HCT116 (cell line): ENCODE results near the gene CMTM6. TPM values are rescaled to one million over a fixed set of nuclear protein-coding genes. Genes with fewer than 3 reads are reported as not detected.

ENCODE experiments used
- ATAC-seq: fragments of 200-7000 bp; cut with Tn5 transposase; 2 replicates; pipeline ENCODE4 v1.9.1; 2020; ENCODE audit warnings: mild to moderate bottlenecking, moderate library complexity
- BruUV-seq: library from RNA; stranded (reverse); fragments of 400-500 nt; replicated peaks from 2 replicates; lab custom pipeline; 2021; lab: Mats Ljungman, UMichigan
- CTCF ChIA-PET: fragments of 300-600 bp; sonication (Branson Sonifier 250); formaldehyde crosslinking; loops from one replicate; lab custom pipeline; 2021; ENCODE audit warnings: antibody characterized with exemption; lab: Charles Lee
- POLR2A ChIA-PET: fragments of 300-600, 350-600 bp; sonication (Branson Sonifier 250); formaldehyde crosslinking; loops from one replicate; lab custom pipeline; 2021; ENCODE audit warnings: antibody characterized with exemption; lab: Charles Lee
- RAD21 ChIA-PET, 2 experiments: fragments of 300-600 bp; sonication (Branson Sonifier 250); formaldehyde crosslinking; loops; one replicate each; lab custom pipeline; 2023; ENCODE audit warnings: low total read pairs in 2 of 2; ENCODE audit not compliant: uncharacterized antibody in 2 of 2, unreplicated experiment in 2 of 2, low non-redundant PET in 1 of 2; lab: Charles Lee
- DNase-seq: peaks from one replicate; pipeline ENCODE4 v3.0.0-alpha.2; 2010; ENCODE audit warnings: low read depth, low spot score
- H2AFZ ChIP-seq: fragments of 200-600 bp; shearing (Covaris generic), sonication (generic); 2 replicates; pipeline ENCODE4 v1.6.1; 2017; ENCODE audit warnings: low read depth, mixed run types, mixed read lengths, antibody characterized with exemption, low read length; ENCODE audit not compliant: poor library complexity, severe bottlenecking
- H3K27ac ChIP-seq: 2 replicates; pipeline ENCODE4 v1.5.1; 2012; ENCODE audit warnings: low read depth, low read length
- H3K27me3 ChIP-seq: fragments of 200-600 bp; sonication (generic); 2 replicates; pipeline ENCODE4 v1.6.1; 2016; ENCODE audit warnings: mixed run types, low read length, mixed read lengths; ENCODE audit not compliant: insufficient read depth
- H3K36me3 ChIP-seq, 2 experiments: fragments of 200-500 bp in 1 of 2; fragments of 200-600 bp in 1 of 2; sonication (Bioruptor generic) in 1 of 2; sonication (generic) in 1 of 2; 2 replicates each; pipeline versions ENCODE4 v1.5.1 to v1.6.1; 2014 to 2016; ENCODE audit warnings: low read length in 2 of 2, inconsistent platforms in 1 of 2, mixed read lengths in 1 of 2, mixed run types in 1 of 2; ENCODE audit not compliant: insufficient read depth in 2 of 2, control insufficient read depth in 1 of 2
- H3K4me1 ChIP-seq, 2 experiments: fragments of 200-600 bp in 1 of 2; sonication (generic) in 1 of 2; 2 replicates each; pipeline versions ENCODE4 v1.5.1 to v1.6.1; 2012 to 2017; ENCODE audit warnings: low read length in 2 of 2, inconsistent platforms in 1 of 2, mild to moderate bottlenecking in 1 of 2, mixed read lengths in 1 of 2, mixed run types in 1 of 2, moderate library complexity in 1 of 2; ENCODE audit not compliant: insufficient read depth in 2 of 2, control insufficient read depth in 1 of 2
- H3K4me2 ChIP-seq: fragments of 200-600 bp; sonication (generic); 2 replicates; pipeline ENCODE4 v1.6.1; 2017; ENCODE audit warnings: mixed run types, low read length, mixed read lengths
- H3K4me3 ChIP-seq, 2 experiments: fragments of 200-600 bp in 1 of 2; sonication (generic) in 1 of 2; replicated peaks in 1 of 2; 2 replicates each; pipeline ENCODE4 v1.5.1; 2011 to 2016; ENCODE audit warnings: low read length in 2 of 2, control low read depth in 1 of 2, low read depth in 1 of 2, mild to moderate bottlenecking in 1 of 2, mixed read lengths in 1 of 2, mixed run types in 1 of 2
- H3K79me2 ChIP-seq: fragments of 200-600 bp; sonication (generic); 2 replicates; pipeline ENCODE4 v1.6.1; 2017; ENCODE audit warnings: mild to moderate bottlenecking, mixed run types, low read length, moderate library complexity, mixed read lengths; ENCODE audit not compliant: insufficient read depth
- H3K9ac ChIP-seq: fragments of 200-600 bp; sonication (generic); 2 replicates; pipeline ENCODE4 v1.6.1; 2016; ENCODE audit warnings: low read length, mixed read lengths
- H3K9me2 ChIP-seq: fragments of 200-600 bp; sonication (generic), shearing (Covaris generic); 2 replicates; pipeline ENCODE4 v1.6.1; 2017; ENCODE audit warnings: mixed run types, mild to moderate bottlenecking, moderate library complexity; ENCODE audit not compliant: insufficient read depth
- H3K9me3 ChIP-seq, 2 experiments: fragments of 200-500 bp in 1 of 2; fragments of 200-600 bp in 1 of 2; sonication (Bioruptor generic) in 1 of 2; sonication (generic) in 1 of 2; 2 replicates each; pipeline ENCODE4 v1.6.1; 2014 to 2017; ENCODE audit warnings: low read length in 2 of 2, mixed read lengths in 2 of 2, inconsistent platforms in 1 of 2, low read depth in 1 of 2, mild to moderate bottlenecking in 1 of 2, mixed run types in 1 of 2, moderate library complexity in 1 of 2; ENCODE audit not compliant: control insufficient read depth in 1 of 2, insufficient read depth in 1 of 2
- H4K20me1 ChIP-seq: fragments of 200-600 bp; sonication (generic), shearing (Covaris generic); 2 replicates; pipeline ENCODE4 v1.6.1; 2017; ENCODE audit warnings: mixed run types, mild to moderate bottlenecking, moderate library complexity; ENCODE audit not compliant: insufficient read depth
- CBX3 ChIP-seq: IDR thresholded peaks from 2 replicates; pipeline ENCODE4 v1.6.1; 2012; ENCODE audit warnings: low read depth
- EGR1 ChIP-seq: IDR thresholded peaks from 2 replicates; pipeline ENCODE4 v1.6.1; 2012; ENCODE audit warnings: low read depth
- ELF1 ChIP-seq: IDR thresholded peaks from 2 replicates; pipeline ENCODE4 v1.6.1; 2012; ENCODE audit warnings: low read depth, borderline replicate concordance
- EZH2 ChIP-seq: fragments of 200-600 bp; sonication (generic); IDR thresholded peaks from 2 replicates; pipeline ENCODE4 v1.6.1; 2017; ENCODE audit warnings: antibody characterized with exemption, mixed run types
- EZH2phosphoT487 ChIP-seq: fragments of 200-600 bp; IDR thresholded peaks from 2 replicates; pipeline ENCODE4 v1.6.1; 2018; ENCODE audit warnings: antibody characterized with exemption, borderline replicate concordance
- FOSL1 ChIP-seq: IDR thresholded peaks from 2 replicates; pipeline ENCODE4 v1.6.1; 2012; ENCODE audit warnings: low read depth
- JUND ChIP-seq: IDR thresholded peaks from 2 replicates; pipeline ENCODE4 v1.6.1; 2012
- SIN3A ChIP-seq: IDR thresholded peaks from 2 replicates; pipeline ENCODE4 v1.6.1; 2012; ENCODE audit warnings: low read depth
- SRF ChIP-seq: IDR thresholded peaks from 2 replicates; pipeline ENCODE4 v1.6.1; 2012; ENCODE audit warnings: low read depth
- ZNF274 ChIP-seq: fragments of 200-500 bp; sonication (Bioruptor generic); IDR thresholded peaks from 2 replicates; pipeline ENCODE4 v1.6.1; 2014; ENCODE audit warnings: mild to moderate bottlenecking, low read depth, low read length, inconsistent platforms
- intact Hi-C: fragments of 100-400 bp; cut with micrococcal nuclease; formaldehyde crosslinking; loops from 2 replicates; pipeline ENCODE4 v1.10.0; 2022
- total RNA-seq: library from RNA; stranded (reverse); gene quantifications from one replicate; pipeline ENCODE4 v1.2.1, GENCODE V29; 2021; ENCODE audit not compliant: unreplicated experiment
- TF ChIP-seq, protein P1 (sequence below): IDR thresholded peaks from 2 replicates; pipeline ENCODE4 v1.6.1; 2012; ENCODE audit warnings: low read depth
- TF ChIP-seq, protein P2 (sequence below), 3 experiments: fragments of 200-600 bp in 1 of 3; sonication (generic) in 1 of 3; IDR thresholded peaks in 2 of 3; conservative IDR thresholded peaks in 1 of 3; 2 replicates each; pipeline ENCODE4 v1.5.1; 2012 to 2017; ENCODE audit warnings: low read depth in 2 of 3, low read length in 2 of 3, antibody characterized with exemption in 1 of 3, borderline replicate concordance in 1 of 3, control low read depth in 1 of 3, mild to moderate bottlenecking in 1 of 3, mixed read lengths in 1 of 3, mixed run types in 1 of 3, moderate library complexity in 1 of 3; ENCODE audit not compliant: insufficient read depth in 1 of 3
- TF ChIP-seq, protein P3 (sequence below): IDR thresholded peaks from 2 replicates; pipeline ENCODE4 v1.6.1; 2012
- TF ChIP-seq, protein P4 (sequence below): IDR thresholded peaks from 2 replicates; pipeline ENCODE4 v1.6.1; 2011; ENCODE audit warnings: mild to moderate bottlenecking, low read length, moderate library complexity; ENCODE audit not compliant: insufficient replicate concordance; ENCODE audit errors: extremely low read depth

CMTM6 gene
- total RNA-seq, 1 experiment from 2014 or later = 41.1 TPM

DNA sequence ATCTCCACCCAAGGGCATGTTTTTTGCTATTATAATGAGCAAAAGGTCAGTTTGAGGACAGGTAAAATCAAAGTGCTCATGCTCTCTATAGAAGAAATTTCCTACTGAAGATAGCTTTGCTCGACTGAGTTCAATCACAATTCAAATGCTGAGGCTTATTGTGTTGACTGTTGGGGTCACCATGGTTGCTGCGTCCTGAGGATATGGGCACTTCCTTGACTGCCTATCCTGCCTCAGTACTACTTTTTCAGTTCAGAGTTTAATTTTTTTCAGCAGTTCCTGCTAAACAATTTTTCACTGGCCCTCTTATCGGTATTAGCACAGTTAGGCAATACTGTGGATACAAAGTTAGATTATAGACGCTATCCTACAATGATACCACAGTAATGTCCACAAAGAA lies 3.8 kb upstream of the CMTM6 start (continued):
- TF ChIP-seq, protein P1, sequence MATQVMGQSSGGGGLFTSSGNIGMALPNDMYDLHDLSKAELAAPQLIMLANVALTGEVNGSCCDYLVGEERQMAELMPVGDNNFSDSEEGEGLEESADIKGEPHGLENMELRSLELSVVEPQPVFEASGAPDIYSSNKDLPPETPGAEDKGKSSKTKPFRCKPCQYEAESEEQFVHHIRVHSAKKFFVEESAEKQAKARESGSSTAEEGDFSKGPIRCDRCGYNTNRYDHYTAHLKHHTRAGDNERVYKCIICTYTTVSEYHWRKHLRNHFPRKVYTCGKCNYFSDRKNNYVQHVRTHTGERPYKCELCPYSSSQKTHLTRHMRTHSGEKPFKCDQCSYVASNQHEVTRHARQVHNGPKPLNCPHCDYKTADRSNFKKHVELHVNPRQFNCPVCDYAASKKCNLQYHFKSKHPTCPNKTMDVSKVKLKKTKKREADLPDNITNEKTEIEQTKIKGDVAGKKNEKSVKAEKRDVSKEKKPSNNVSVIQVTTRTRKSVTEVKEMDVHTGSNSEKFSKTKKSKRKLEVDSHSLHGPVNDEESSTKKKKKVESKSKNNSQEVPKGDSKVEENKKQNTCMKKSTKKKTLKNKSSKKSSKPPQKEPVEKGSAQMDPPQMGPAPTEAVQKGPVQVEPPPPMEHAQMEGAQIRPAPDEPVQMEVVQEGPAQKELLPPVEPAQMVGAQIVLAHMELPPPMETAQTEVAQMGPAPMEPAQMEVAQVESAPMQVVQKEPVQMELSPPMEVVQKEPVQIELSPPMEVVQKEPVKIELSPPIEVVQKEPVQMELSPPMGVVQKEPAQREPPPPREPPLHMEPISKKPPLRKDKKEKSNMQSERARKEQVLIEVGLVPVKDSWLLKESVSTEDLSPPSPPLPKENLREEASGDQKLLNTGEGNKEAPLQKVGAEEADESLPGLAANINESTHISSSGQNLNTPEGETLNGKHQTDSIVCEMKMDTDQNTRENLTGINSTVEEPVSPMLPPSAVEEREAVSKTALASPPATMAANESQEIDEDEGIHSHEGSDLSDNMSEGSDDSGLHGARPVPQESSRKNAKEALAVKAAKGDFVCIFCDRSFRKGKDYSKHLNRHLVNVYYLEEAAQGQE = no peak
- TF ChIP-seq, protein P2, sequence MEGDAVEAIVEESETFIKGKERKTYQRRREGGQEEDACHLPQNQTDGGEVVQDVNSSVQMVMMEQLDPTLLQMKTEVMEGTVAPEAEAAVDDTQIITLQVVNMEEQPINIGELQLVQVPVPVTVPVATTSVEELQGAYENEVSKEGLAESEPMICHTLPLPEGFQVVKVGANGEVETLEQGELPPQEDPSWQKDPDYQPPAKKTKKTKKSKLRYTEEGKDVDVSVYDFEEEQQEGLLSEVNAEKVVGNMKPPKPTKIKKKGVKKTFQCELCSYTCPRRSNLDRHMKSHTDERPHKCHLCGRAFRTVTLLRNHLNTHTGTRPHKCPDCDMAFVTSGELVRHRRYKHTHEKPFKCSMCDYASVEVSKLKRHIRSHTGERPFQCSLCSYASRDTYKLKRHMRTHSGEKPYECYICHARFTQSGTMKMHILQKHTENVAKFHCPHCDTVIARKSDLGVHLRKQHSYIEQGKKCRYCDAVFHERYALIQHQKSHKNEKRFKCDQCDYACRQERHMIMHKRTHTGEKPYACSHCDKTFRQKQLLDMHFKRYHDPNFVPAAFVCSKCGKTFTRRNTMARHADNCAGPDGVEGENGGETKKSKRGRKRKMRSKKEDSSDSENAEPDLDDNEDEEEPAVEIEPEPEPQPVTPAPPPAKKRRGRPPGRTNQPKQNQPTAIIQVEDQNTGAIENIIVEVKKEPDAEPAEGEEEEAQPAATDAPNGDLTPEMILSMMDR (IDR thresholded peaks at IDR 0.05 in 2 of 3, conservative IDR thresholded peaks at IDR 0.05 in 1 of 3; ENCODE audit: borderline replicate concordance in 1 of 3, insufficient read depth in 1 of 3, low read depth in 2 of 3, low read length in 2 of 3) = no peak
- TF ChIP-seq ZNF274 (no peak), FOSL1 (no peak), SIN3A (no peak), SRF (no peak), EZH2phosphoT487 (no peak), CBX3 (no peak)

DNA sequence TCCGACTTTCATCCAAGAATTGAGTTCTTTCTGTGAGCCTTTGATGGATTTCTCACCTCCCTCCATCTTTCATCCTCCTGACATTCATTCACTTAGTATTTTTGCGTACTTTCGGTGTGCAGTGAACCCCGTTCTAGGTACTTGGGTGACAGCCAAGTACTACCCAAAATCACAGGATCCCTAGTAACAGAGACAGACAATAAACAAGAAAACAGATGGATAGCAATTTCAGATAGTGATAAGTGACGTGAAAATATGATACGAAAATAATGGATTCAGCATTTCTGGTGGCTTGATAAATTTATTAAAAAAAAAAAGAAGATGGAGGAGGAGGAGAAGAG lies 264 bp upstream of the CMTM6 start:
- Histone ChIP-seq H4K20me1 (peaks cover 3% of the 10 kb centered on the region; the same call in 1 of the 2 replicates), H3K4me1 (peaks cover 4 to 14% of the 10 kb centered on the region in 2 experiments; a peak in 3 of 4 replicates), H3K27ac (no peak overlapping the region), H3K9me3 (no peaks in the 10 kb centered on the region), H3K4me3 (peak overlapping the region; percentile 89 to 90), H3K79me2 (peaks cover 26% of the 10 kb centered on the region), H3K9me2 (no peaks in the 10 kb centered on the region), H3K36me3 (no peaks in the 10 kb centered on the region), H3K9ac (peak overlapping the region; percentile 78; the same call in 1 of the 2 replicates), H3K4me2 (peak overlapping the region; percentile 91), H2AFZ (peak overlapping the region; percentile 99), H3K27me3 (no peaks in the 10 kb centered on the region)
- intact Hi-C loops = no loop called here
- POLR2A ChIA-PET = no interaction called here
- no TSS peak for BruUV-seq
- DNase-seq (no peak), ATAC-seq (no peak)
- CTCF ChIA-PET = interaction anchor here (0.7 kb wide), 1 partner anchor 33 kb away, joined by 4 read pairs; no protein-coding TSS in a partner anchor
- RAD21 ChIA-PET = no interaction called here
- TF ChIP-seq, protein P3, sequence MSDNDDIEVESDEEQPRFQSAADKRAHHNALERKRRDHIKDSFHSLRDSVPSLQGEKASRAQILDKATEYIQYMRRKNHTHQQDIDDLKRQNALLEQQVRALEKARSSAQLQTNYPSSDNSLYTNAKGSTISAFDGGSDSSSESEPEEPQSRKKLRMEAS = no peak
- no peak for TF ChIP-seq EZH2
- TF ChIP-seq EGR1 = no peak
- TF ChIP-seq, protein P4, sequence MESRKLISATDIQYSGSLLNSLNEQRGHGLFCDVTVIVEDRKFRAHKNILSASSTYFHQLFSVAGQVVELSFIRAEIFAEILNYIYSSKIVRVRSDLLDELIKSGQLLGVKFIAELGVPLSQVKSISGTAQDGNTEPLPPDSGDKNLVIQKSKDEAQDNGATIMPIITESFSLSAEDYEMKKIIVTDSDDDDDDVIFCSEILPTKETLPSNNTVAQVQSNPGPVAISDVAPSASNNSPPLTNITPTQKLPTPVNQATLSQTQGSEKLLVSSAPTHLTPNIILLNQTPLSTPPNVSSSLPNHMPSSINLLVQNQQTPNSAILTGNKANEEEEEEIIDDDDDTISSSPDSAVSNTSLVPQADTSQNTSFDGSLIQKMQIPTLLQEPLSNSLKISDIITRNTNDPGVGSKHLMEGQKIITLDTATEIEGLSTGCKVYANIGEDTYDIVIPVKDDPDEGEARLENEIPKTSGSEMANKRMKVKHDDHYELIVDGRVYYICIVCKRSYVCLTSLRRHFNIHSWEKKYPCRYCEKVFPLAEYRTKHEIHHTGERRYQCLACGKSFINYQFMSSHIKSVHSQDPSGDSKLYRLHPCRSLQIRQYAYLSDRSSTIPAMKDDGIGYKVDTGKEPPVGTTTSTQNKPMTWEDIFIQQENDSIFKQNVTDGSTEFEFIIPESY = no peak
- TF ChIP-seq ZNF274 = no peak
- no peak for TF ChIP-seq JUND
- TF ChIP-seq, protein P2 (IDR thresholded peaks at IDR 0.05 in 2 of 3, conservative IDR thresholded peaks at IDR 0.05 in 1 of 3; ENCODE audit: borderline replicate concordance in 1 of 3, insufficient read depth in 1 of 3, low read depth in 2 of 3, low read length in 2 of 3) = no peak
- no peak for TF ChIP-seq SRF
- no peak for TF ChIP-seq FOSL1
- TF ChIP-seq ELF1 = no peak
